Measurements from ENCODE around the gene ENC1.
A peak's percentile ranks its signal among the peaks of the same experiment; 100 is the strongest.

ENC1 gene

DNA sequence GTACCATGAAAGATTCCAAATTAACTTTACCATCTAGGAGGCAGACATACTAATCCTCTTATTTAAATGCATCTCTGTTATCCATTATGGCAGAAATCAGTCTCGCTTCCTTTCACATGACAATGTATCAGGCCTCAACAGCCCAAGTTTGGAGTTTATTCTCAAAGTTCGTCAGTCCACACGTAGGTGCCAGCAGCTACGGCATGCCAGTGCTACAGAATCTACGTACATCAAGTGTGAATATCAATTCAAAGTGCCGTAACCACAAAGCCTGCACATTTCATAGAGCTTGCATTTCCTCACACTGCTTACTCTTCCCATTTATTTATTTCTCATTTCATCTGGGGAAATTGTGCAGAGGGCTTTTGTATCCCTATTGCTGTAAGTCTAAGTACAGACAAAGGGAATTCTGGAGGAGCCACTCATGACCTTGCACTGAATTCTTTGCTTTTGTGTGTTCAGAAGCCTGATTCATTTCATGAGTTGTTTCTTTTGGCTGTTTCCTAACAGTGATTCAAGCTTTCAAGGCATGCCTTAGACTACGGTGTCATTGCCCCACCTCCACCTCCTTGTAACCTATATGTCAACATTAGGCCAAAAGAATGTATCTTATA lies 10.0 kb downstream of the ENC1 start:
- DNase-seq = no peak

DNA sequence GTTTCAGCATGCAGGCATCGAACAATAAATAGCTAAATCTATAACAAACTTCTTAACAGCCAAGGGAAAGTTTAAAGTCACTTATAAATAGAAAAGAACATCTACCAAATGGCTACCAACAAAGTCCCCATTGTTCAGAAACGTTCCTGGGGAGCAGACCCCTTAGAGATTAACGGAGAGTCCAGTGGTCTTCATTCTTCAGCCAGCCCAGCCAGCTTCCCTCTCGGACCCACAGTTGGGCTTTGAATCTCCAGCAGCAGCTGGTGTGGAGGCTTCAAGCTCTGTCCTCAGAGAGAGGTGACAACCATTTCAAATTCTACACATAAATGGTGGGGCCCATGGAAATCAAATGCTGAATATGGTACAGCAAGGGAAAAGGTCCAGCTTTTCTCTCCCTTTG lies 11.2 kb downstream of the ENC1 start:
- DNase-seq = no peak

DNA sequence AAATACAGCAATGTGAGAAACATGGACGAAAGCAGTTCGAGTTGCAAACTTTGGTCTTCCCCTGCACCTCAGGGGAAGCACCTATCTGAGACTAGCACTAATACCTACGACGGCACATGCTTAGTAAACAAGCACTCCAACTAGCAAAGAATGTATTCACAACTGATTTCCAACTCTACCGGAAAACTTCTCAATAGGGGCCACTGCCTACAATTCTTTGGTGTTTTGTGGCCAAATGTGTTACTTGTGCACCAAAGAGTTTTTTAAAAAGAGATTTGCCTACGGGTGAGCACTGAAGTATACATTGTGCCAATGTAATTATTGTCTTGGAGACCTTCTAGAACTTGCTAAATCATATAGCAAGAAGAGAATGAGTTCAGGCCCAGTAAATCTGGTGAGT lies 12.2 kb downstream of the ENC1 start:
- no peak for DNase-seq

DNA sequence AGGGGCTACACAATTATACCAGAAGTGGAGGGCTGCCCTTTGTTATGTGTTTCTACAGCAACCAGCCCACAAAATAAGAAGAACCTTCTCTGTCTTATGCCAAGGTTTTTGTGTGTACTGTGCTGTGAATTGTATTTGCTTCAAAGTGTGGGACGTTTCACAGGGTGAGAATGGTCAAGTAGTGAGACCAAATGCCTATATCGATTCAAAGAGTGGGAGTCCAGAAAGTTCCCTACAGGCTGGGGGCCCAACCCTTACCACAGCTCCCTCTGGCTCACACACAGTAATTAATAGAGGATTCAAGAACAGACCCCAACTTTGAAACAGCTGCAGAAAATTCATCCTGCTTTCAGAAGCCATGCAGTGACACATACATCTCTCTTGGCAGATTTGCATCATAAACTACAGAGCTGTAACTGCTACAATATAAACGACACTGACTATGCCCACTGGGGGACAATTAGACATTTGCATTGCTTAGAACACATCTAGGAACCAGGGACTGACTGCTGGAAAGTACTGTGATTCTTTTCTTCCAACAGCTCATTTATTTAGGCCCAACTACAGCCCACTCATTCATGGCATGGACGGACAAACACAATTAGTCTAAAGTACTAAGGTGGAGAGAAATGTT lies 12.8 kb downstream of the ENC1 start:
- DNase-seq = no peak

DNA sequence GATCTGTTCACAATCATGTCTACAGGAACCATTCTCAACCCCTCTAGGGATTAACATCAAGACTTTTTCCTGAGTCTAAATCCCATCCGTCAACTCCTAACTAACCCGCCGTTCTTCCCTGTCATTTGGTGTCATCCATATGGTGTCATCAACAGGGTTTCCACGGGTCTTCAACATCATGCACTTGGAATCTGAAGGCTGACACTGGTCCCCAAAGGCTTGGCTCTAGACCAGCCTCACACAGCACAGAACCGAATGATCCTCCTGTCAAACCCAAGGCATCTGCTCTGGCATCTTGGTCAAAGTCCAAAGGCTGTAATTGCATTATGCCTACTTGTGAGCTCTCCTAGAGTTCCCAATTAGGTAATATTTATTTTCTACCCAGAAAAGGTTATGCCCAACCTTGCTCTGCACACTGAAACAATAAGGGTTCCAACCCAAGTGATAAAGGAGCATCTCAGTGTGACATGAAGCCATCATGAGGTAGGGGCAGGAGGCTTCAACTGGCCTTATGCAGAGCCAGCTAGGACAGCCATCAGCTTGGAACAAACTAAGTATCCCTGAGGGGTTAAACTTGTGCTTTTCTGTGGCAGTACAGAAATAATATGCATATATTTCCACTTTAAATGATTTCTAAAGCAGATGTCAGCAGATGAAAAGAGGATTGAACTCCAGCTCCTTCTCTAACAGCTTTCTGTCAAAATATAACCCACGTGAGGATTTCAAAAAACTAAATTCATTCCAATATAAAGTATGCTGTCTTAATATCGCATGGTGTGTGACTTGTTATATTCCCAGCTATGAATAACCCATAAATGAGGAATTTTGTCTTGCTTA lies 13.9 kb downstream of the ENC1 start:
- DNase-seq = no peak

DNA sequence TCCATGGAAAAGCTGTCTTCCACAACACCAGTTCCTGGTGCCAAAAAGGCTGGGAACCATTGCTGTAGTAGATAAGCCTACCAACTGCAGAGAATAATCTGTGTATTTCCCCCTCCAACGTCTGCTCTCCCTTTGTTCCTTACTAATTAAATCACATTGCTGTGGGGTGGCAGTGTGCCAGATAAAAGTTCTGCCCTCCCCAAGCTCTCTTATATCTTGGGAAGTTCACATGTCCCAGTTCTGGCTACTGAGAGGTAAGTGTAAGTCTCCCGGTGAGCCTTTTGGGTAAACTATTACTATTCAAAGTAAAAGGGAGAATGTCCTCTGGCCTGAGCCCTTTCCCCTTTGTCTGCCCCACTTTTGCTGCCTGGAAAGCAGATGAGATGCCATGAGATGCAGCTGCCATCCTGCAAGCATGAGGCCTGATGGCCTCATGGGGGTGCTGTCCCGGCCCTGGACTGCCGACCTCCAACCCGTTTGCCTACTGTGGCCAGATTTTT lies 14.7 kb downstream of the ENC1 start:
- peak; percentile 42 for DNase-seq

DNA sequence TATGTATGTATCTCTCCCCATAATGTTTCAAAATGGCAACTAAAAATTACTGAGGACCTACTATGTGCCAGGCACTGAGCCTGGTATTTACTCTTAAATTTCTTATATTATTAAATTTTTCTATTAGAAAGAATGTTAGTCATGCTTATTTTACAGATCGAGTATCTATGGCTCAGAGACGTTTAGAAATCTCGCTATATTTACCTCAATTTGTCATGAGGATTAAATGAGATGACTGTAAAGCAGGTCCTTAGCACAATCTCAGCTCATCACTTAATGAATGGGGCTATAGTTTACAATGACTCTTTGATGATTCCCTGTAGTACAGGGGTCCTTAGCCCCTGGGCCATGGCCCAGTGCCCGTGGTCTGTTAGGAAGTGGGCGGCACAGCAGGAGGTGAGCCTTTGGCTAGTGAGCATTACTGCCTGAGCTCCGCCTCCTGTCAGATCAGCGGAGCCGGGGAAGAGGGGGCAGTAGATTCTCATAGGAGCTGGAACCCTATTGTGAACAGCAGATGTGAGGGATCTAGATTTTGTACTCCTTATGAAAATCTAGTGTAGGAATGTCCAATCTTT lies 15.5 kb downstream of the ENC1 start:
- no peak for DNase-seq

DNA sequence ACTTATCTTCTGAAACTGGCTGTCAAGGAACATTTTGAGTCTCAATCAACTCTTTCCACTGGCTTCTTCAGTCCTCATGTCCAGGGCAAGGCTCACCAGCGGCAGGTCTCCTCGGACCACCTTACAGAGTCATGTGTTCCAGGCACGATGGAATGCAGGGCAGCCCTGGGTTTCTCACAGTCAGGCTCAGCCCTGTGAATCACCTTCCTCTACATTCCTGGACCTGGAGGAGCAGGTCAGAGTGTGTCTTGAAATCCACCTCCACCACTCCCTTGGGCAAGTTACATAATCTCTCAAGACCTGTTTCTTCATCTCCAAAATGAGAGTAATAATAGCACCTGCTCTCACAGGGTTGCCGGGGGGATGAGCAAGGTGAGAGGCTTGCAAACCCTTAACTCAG lies 16.0 kb downstream of the ENC1 start:
- no peak for DNase-seq

DNA sequence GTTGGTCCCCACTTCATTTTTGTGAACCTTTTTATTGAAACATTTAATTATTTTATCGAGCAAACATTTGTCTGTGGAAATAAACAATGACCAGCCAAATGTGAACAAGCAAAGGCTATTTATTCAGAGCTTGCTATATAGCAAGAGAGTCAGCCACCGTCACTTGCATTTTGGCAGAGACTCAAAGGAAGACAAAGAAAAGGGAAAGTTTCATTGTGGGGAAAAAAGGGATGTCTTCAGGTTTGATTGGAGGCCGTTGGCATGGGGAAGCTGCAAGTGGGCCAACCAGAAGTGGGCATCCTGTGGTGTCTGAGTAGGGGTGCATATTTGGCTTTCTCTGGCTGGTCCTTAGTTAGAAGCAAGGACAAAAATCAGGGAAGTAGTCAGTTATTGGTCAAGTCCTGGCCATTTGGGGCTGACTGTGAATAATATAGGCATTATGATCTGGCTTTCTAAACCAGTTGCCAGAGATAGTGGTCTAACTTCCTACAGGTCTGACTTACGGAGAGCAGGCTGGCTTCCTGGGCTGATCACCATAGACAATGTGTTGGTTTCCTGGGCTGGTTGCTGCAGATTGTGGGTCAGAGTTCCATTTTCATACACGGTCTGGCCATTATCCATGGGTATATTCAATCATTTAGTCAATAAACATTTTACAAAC lies 16.6 kb downstream of the ENC1 start:
- DNase-seq = peak; percentile 37

DNA sequence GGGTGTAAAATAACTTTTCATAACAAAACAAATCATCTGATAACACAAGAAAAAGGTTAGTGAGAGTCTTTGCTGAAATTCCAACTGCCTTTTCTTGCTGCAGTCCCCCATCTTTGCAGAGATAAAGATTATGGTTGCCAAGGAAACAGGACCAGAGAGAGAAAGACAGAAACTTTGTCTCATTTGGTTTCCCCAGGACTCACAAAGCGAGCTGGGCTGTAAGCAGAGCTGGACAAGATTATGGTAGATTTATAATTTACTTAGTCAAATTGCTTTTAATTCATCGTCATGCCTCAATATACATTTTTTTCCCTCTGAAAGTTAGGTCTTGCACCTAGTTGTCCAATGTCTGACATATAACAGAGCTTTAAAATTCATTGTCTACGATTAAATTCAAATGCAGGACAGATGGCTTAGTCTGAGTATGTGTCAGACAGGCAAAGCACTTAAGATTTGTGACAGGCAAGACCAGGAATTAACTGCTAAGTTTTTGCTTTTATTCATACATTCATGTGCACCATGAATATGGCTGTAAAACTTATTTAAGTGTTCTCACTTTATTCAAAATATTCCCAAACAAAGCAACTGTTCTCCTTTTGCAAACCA lies 17.4 kb downstream of the ENC1 start:
- DNase-seq = no peak

DNA sequence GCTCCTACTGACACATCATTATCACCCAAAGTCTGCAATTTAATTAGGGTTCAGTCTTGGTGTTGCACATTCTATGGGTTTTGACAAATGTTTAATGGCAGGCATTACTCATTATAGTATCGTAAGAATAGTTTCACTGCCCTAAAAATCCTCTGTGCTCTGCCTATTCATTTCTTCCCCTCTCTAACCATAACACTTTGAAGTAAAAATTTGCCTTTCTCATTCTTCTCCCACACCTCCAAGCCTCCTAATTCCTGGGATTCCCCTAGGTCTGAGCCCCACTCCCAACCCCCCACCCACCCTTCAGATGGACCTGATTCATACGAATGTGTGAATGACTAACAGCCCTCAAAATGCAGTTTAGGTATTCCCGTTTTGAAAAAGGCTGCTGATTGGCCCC lies 18.4 kb downstream of the ENC1 start:
- no peak for DNase-seq

DNA sequence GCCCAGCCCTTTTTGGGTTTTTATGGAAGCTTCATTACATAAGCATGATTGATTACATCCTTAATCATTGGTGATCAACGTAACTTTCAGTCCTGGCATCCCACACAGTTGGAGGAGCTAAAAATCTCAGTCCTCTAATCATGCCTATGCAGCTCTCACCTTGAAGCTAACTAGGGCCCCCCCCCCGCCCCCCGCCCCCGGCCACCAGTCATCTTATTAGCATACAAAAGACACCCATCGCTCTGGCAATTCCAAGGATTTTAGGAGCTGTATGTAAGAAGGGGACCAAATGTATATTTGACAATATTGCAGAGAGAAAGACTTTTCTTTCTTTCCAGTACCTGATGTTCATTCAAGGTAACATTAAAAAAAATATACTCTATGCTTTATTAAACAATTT lies 19.0 kb downstream of the ENC1 start:
- no peak for DNase-seq

DNA sequence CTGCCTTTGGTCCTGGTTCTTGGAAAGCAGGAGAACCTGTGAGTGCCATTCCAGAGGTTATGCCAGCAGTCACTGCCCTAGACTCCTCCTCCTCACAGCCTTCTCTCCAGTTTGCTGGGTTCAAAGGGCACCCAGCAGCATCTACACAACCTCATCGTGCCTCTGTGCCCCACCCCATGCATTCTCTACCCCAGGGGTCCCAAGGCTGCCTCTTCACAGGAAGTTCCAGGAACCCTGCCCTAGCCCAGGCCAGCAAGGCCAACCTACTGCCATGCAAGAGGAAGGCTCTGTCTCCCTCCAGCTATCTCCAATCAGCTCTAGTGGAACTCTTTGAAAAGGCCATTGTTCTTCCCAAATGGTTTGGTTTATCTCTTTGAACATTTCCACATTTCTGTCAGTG lies 21.2 kb downstream of the ENC1 start:
- no peak for DNase-seq

DNA sequence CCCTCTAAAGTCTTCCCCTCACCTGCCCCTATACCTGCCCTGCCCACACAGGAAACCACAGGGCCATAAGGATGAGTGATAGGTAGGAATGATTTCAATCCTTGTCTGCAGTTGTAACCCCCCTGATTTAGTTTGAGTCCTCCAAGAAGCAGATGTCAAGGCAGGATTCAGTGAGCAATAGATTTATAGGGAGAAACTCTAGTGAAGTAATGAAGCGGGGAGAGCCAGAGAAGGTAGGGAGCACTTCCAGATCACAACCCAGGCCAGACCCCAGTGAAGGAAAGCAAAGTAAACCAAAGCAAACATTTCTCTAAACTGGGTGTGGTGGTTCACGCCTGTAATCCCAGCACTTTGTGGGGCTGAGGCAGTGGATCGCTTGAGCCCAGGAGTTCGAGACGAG lies 22.4 kb downstream of the ENC1 start:
- no peak for DNase-seq

DNA sequence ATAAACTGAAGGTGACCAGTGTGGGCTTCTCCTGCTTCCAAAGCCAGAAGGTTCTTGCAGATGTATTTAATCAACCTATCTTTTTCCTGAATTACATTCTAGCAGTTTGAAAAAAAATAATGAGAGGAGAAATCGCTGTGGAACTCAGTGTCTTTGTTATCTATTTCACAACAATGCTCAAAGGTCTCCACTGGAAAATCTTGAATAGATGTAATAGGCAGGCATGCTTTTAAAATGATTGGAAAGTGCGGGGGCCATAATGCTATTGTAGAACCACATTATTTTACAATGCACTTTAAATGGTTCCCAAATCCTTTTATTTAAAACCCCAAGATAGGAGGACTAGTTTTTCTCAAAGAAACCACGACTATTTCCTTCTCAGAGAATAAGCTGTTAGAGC lies 23.3 kb downstream of the ENC1 start:
- DNase-seq = no peak

DNA sequence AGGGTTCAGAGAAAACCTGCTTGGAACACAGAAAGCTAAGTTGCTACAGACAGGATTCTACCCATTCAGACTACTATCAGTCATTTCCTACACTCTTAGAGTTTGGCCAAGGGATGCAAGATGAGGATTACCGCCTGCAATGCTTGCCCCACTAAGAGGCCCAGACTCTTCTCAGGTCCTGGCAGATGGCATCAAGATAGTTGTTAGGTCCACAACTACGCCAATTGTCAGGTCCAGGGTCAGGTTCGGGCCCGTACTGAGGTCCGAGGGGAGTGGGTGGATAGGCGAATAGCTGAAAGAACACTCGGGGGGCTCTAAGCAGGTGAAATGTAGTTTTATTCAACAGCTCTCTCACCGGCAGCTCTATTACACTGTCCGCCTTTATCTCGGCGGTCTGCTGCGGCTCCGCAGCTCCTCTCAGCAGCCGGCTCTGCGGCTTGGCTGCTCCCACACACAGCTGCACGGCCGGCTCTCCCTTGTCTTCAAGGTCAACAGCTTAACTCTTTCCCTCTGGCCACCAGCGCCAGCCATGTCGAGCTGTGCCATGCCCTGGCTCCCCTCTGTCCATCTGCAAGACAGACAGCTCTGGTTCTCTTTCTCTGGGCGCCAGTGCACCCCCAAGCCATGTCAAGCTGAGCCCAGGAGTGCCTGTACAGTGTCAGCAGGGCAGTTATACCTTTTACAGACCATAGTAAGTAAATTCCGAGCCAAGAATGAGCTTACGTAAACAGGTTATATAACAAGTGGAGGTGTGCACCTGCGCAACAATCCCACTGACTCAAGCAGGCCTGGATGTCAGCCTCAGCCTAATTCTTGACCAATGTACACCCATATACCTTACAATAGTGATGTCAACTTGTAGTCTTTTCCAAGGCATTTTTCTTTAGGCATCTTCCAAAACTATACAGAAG lies 24.0 kb downstream of the ENC1 start:
- DNase-seq = no peak

DNA sequence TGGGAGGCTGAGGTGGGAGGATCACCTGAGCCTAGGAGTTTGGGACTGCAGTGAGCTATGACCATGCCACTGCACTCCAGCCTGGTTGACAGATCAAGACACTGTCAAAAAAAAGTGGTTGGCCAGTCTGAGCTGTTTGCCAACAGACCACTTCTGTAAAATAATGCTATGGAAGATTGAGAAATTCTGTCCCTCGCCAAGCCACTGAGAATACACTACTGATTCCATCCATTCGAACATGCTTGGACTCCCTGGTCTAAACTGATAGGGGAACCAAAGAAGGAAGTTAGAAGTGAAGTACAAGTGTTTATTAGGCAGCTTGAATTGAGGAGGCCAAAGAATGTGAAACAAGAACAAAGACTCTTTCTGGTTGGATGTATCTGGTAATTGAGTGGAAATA lies 27.2 kb downstream of the ENC1 start:
- no peak for DNase-seq

DNA sequence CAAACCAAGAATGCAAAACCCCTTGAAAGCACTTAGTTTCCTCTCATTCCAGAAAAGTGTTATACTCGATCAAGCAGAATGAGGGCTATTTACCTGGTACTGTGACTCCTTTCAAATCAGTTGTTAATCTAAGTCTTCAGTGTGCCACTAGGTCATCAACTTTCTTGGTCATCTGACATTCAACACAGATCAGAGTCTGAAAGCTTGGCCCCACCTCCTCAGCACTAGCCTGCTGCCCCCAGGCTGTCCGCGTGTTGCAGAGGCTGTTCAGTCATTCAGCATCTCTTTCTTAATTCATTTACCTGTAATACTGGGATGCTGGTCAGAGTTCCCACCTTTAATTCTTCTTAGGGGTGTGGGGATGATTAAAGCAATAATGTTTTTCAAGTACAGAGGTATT lies 28.5 kb downstream of the ENC1 start:
- DNase-seq = no peak

DNA sequence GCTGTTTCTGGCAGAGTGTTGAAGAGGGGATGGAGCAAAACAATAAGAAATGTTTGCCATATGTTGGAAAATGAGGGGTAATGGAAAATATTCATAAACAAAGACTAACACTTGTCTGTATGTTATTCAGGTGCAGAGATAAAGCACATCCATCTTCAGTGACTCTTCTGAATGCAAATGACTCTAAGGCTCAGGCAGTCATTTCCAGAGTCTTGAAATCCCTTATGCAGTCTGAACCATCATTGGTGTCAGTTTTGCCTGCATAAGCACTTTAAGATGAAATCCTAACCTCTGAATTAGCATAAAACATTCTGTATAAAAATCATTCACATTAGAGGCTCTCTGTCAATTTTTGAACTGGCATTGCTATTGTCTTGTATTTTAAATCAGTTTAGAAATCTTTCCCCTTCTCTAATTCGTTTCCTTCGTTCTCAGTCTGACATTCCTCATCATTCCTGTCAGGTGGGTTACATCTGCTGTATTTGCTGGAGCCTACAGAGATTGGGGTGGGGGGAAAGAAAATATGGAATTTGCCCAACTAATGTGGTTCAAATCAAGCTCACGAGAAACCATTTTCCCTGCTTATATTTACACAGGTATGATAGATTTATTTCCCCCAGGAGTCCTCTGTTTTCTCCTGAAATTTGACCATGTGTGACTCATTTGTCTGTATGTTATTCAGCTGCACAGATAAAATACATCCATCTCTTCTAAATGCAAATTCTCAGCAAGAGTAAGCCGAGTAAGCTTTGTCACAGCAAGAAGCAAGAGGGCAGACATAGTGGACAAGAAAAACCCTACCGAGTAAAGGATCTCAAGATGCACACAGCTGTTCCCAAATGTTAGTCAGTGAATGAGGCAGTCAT lies 31.6 kb downstream of the ENC1 start:
- DNase-seq = no peak

DNA sequence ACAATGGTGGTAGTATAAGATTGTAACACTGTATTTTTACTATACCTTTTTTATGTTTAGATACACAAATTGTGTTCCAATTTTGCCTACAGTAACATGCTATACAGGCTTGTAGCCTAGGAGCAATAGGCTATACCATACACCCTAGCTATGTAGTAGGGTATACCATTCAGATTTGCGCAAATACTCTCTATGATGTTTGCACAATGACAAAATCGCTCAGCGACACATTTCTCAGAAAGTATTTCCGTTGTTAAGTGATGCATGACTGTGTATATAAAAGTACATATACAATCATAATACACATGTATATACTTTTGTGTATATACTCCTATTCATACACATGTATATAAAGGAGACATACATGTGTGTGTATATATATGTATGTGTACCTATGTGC lies 34.8 kb downstream of the ENC1 start:
- no peak for DNase-seq

DNA sequence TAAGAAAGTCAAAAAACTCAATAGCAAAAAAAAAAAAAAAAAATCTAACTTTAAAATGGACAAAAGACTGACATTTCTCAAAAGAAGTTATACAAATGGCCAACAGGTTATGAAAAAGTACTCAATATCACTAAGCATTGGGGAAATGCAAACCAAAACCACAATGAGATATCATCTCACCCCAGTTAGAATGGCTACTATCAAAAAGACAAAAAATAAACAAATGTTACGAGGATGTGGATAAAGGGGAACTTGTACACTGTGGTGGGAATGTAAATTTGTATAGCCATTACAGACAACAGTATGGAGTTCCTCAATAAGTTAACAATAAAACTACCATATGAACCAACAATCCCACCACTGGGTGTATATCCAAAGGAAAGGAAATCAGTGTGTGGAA lies 37.2 kb downstream of the ENC1 start:
- DNase-seq = no peak

Data from COR-L47 (cell line).